ENCODE measurements around the gene FAM171A1. TPM values are rescaled to one million over a fixed set of nuclear protein-coding genes. Genes with fewer than 3 reads are reported as not detected.

FAM171A1 gene
- total RNA-seq, 1 experiment from 2014 or later: 46.5 TPM

DNA sequence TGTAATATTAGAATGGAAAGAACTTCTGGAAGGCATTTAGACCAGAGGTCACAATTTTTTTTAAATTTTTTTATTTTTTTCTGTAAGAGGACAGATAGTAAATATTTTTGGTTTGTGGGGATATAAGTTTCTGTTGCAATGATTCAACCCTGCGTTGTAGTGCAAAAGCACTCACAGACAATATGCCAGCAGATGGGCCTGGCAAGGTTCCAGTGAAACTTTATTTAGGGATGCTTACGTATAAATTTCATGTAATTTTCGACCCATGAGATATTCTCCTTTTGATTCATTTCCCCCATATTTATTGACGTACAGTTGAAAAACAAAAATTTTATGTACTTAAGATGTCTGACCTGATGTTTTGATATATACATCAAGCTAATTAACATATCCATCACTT is 129.8 kb downstream of the FAM171A1 start:
- no peak overlapping the region for H3K27ac ChIP-seq (ENCODE audit: low read depth, low read length, poor library complexity, severe bottlenecking)
- no peaks in the 10 kb centered on the region for H3K36me3 ChIP-seq (ENCODE audit: insufficient read depth, low read length, poor library complexity, severe bottlenecking)
- intact Hi-C loops (cut with micrococcal nuclease; ENCODE audit: unreplicated experiment): no loop called here
- CTCF ChIA-PET: no interaction called here
- no TSS peak for BruUV-seq (replicated peaks)
- no peaks in the 10 kb centered on the region for H3K9me3 ChIP-seq (ENCODE audit: low read depth, low read length, poor library complexity, severe bottlenecking)
- TF ChIP-seq, protein P1, sequence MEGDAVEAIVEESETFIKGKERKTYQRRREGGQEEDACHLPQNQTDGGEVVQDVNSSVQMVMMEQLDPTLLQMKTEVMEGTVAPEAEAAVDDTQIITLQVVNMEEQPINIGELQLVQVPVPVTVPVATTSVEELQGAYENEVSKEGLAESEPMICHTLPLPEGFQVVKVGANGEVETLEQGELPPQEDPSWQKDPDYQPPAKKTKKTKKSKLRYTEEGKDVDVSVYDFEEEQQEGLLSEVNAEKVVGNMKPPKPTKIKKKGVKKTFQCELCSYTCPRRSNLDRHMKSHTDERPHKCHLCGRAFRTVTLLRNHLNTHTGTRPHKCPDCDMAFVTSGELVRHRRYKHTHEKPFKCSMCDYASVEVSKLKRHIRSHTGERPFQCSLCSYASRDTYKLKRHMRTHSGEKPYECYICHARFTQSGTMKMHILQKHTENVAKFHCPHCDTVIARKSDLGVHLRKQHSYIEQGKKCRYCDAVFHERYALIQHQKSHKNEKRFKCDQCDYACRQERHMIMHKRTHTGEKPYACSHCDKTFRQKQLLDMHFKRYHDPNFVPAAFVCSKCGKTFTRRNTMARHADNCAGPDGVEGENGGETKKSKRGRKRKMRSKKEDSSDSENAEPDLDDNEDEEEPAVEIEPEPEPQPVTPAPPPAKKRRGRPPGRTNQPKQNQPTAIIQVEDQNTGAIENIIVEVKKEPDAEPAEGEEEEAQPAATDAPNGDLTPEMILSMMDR (conservative IDR thresholded peaks at IDR 0.05; ENCODE audit: low read depth, low read length): no peak
- TF ChIP-seq EZH2 (IDR thresholded peaks at IDR 0.05; ENCODE audit: borderline replicate concordance, low read depth, low read length, poor library complexity, severe bottlenecking): no peak
- no peak for DNase-seq (ENCODE audit: low spot score)
- H3K27me3 ChIP-seq (replicated peaks; ENCODE audit: insufficient read depth, low read depth, low read length, poor library complexity): no peaks in the 10 kb centered on the region
- POLR2A ChIA-PET (ENCODE audit: low non-redundant PET): no interaction called here
- no peak overlapping the region for H3K4me3 ChIP-seq (ENCODE audit: low read depth, low read length, poor library complexity, severe bottlenecking)
- no peaks in the 10 kb centered on the region for H3K4me1 ChIP-seq (ENCODE audit: insufficient read depth, low read length, poor library complexity, severe bottlenecking)

DNA sequence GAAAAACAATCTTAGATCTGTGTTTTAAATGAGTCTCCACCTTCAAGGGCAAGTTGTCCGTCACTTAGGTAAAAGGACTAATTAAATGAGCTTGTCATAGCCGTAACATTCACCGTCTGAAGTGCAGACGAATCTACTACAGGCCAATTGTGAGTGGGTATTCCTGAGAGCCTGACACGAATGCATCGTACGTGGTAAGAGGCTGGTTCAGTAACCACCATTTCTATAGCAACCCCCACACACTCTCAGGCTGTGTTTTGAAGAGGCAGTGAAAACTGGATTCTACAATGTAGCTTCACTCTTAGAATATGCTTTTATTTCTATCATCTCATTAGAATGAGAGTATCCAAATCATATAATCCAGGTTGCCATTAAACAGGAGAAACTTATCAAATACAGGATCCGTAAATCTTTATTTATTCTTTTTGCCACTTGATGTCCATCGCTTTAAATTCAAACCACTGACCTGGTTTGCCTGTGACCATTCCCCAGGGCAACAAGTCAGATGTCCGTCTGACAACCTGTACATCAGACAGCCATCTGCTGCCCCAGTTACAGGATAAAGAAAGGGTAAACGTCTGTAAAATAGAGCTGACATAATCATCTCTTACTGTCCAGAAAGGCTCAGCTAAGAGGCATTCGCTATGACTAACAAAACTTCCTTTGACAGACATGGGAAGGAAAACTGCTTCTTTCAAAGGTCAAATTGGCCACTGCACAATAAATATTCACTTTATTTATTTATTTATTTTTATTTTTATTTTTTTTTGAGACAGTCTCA is 132.3 kb downstream of the FAM171A1 start:
- H3K4me3 ChIP-seq (ENCODE audit: low read depth, low read length, poor library complexity, severe bottlenecking): no peak overlapping the region
- no peak for TF ChIP-seq EZH2 (IDR thresholded peaks at IDR 0.05; ENCODE audit: borderline replicate concordance, low read depth, low read length, poor library complexity, severe bottlenecking)
- TF ChIP-seq, protein P1 (conservative IDR thresholded peaks at IDR 0.05; ENCODE audit: low read depth, low read length): no peak
- no peaks in the 10 kb centered on the region for H3K9me3 ChIP-seq (ENCODE audit: low read depth, low read length, poor library complexity, severe bottlenecking)
- no peaks in the 10 kb centered on the region for H3K27me3 ChIP-seq (replicated peaks; ENCODE audit: insufficient read depth, low read depth, low read length, poor library complexity)
- H3K36me3 ChIP-seq (ENCODE audit: insufficient read depth, low read length, poor library complexity, severe bottlenecking): no peaks in the 10 kb centered on the region
- intact Hi-C loops (cut with micrococcal nuclease; ENCODE audit: unreplicated experiment): no loop called here
- ChIA-PET CTCF (no interaction called here), POLR2A (ENCODE audit: low non-redundant PET) (interaction anchor here (0.7 kb wide), 1 partner anchor 50 kb away, joined by 3 read pairs; no protein-coding TSS in a partner anchor)
- H3K27ac ChIP-seq (ENCODE audit: low read depth, low read length, poor library complexity, severe bottlenecking): no peak overlapping the region
- no peaks in the 10 kb centered on the region for H3K4me1 ChIP-seq (ENCODE audit: insufficient read depth, low read length, poor library complexity, severe bottlenecking)
- BruUV-seq (replicated peaks): no TSS peak
- no peak for DNase-seq (ENCODE audit: low spot score)

DNA sequence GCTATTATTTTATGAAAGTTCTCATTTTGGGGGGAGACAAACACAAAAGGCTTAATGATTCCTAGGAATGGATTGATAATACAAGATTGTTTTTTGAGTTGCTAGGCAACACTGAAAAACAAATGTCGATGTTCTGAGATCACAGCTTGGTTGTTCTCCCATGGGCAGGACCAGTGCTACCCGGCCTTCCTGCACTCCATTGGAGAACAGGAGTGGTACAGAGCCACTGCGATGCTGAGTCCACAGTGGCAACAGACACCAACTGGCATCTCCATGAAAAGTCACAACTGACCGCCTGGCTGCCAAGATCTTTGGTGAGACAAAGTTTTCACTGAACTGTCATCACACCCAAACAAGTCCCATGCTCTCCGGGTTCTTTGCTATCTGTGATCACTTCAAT is 133.7 kb downstream of the FAM171A1 start:
- intact Hi-C loops (cut with micrococcal nuclease; ENCODE audit: unreplicated experiment): no loop called here
- TF ChIP-seq, protein P1 (conservative IDR thresholded peaks at IDR 0.05; ENCODE audit: low read depth, low read length): no peak
- TF ChIP-seq EZH2 (IDR thresholded peaks at IDR 0.05; ENCODE audit: borderline replicate concordance, low read depth, low read length, poor library complexity, severe bottlenecking): no peak
- Histone ChIP-seq H3K27me3 (replicated peaks; ENCODE audit: insufficient read depth, low read depth, low read length, poor library complexity) (no peaks in the 10 kb centered on the region), H3K9me3 (ENCODE audit: low read depth, low read length, poor library complexity, severe bottlenecking) (no peaks in the 10 kb centered on the region), H3K36me3 (ENCODE audit: insufficient read depth, low read length, poor library complexity, severe bottlenecking) (no peaks in the 10 kb centered on the region), H3K4me3 (ENCODE audit: low read depth, low read length, poor library complexity, severe bottlenecking) (no peak overlapping the region), H3K27ac (ENCODE audit: low read depth, low read length, poor library complexity, severe bottlenecking) (no peak overlapping the region), H3K4me1 (ENCODE audit: insufficient read depth, low read length, poor library complexity, severe bottlenecking) (no peaks in the 10 kb centered on the region)
- ChIA-PET POLR2A (ENCODE audit: low non-redundant PET) (no interaction called here), CTCF (no interaction called here)
- BruUV-seq (replicated peaks): no TSS peak
- no peak for DNase-seq (ENCODE audit: low spot score)
